NCI-H2107 treated with DMSO at 0.1 percent for 48 hours (cell line): Measurements from ENCODE around the gene KIAA1328.
"Not testable (repeated sequence)": the region's sequence is repeated elsewhere in the genome, so short reads cannot be mapped to it uniquely, and the experiment has no call there.

Experiments used
- DNase-seq: peaks from one replicate; lab custom pipeline; 2025; ENCODE audit not compliant: unreplicated experiment; lab: John Stamatoyannopoulos, UW

The KIAA1328 gene

GRCh38 chr18:36828630-36829361 lies at the start of gene KIAA1328, which contains the start of gene TPGS2:
Gene KIAA1328, plus strand, starts transcription at chr18:36829127. Its CDS starts 12 bp downstream, at chr18:36829139.
Gene TPGS2, minus strand, starts transcription at chr18:36829002. Its CDS starts 235 bp downstream, at chr18:36828767.
- DNase-seq = peak; percentile 81

GRCh38 chr18:36780748-36781147 lies 48.2 kb upstream of the KIAA1328 start:
- DNase-seq = no peak

- no peak for DNase-seq
Measured at GRCh38 chr18:36782710-36783109, 46.2 kb upstream of the KIAA1328 start.

GRCh38 chr18:36783792-36784191 lies 45.1 kb upstream of the KIAA1328 start:
- DNase-seq = no peak

- no peak for DNase-seq
Measured at GRCh38 chr18:36786686-36787085, 42.2 kb upstream of the KIAA1328 start.

GRCh38 chr18:36792634-36793283 lies 36.2 kb upstream of the KIAA1328 start:
- no peak for DNase-seq

- DNase-seq = no peak
Measured at GRCh38 chr18:36798738-36799473, 30.0 kb upstream of the KIAA1328 start.

- no peak for DNase-seq
Measured at GRCh38 chr18:36805105-36805504, 23.8 kb upstream of the KIAA1328 start.

- no peak for DNase-seq
Measured at GRCh38 chr18:36808681-36809080, 20.2 kb upstream of the KIAA1328 start.

- DNase-seq = peak; percentile 89
Measured at GRCh38 chr18:36809590-36810381, 19.1 kb upstream of the KIAA1328 start.

GRCh38 chr18:36811430-36811829 lies 17.5 kb upstream of the KIAA1328 start:
- DNase-seq = no peak

GRCh38 chr18:36811955-36812354 lies 17.0 kb upstream of the KIAA1328 start:
- no peak for DNase-seq

GRCh38 chr18:36812678-36813077 lies 16.2 kb upstream of the KIAA1328 start:
- no peak for DNase-seq

GRCh38 chr18:36813101-36813775 lies 15.7 kb upstream of the KIAA1328 start:
- no peak for DNase-seq

GRCh38 chr18:36813824-36814223 lies 15.1 kb upstream of the KIAA1328 start:
- no peak for DNase-seq

- peak; percentile 49 for DNase-seq
Measured at GRCh38 chr18:36814994-36815393, 13.9 kb upstream of the KIAA1328 start.

GRCh38 chr18:36816096-36816495 lies 12.8 kb upstream of the KIAA1328 start:
- DNase-seq = not testable (repeated sequence)

- no peak for DNase-seq
Measured at GRCh38 chr18:36817039-36817438, 11.9 kb upstream of the KIAA1328 start.

GRCh38 chr18:36818652-36819051 lies 10.3 kb upstream of the KIAA1328 start:
- no peak for DNase-seq

- DNase-seq = no peak
Measured at GRCh38 chr18:36819621-36820020, 9.3 kb upstream of the KIAA1328 start.
